Measurements from ENCODE around the gene IGSF9B.

- TF ChIP-seq CTCF (IDR thresholded peaks at IDR 0.05; ENCODE audit: poor library complexity) = no peak
- no peak for TF ChIP-seq EZH2phosphoT487 (IDR thresholded peaks at IDR 0.05; ENCODE audit: low read depth, severe bottlenecking, unreplicated experiment)
- no peak for TF ChIP-seq EZH2 (IDR thresholded peaks at IDR 0.05; ENCODE audit: borderline replicate concordance)
These were observed 34.5 kb downstream of the IGSF9B start for GRCh38 chr11:133922078-133922870.
